Spleen (tissue), 11 donors: ENCODE results near the gene VPS4B. TPM values are rescaled to one million over a fixed set of nuclear protein-coding genes. Genes with fewer than 3 reads are reported as not detected.

Experiments used
- DNase-seq: peaks from one replicate; pipeline ENCODE4 v3.0.0-alpha.2; 2020
- H3K27ac ChIP-seq, 8 donors: fragments of 200-600 bp; sonication (generic) in 7 of 8; 1 replicate in 4 of 8; 2 replicates in 4 of 8; pipeline versions ENCODE4 v1.5.0 to v1.8.0; 2016 to 2021; ENCODE audit warnings: inconsistent platforms in 4 of 8, mild to moderate bottlenecking in 4 of 8, moderate library complexity in 1 of 8
- H3K27me3 ChIP-seq, 7 donors: fragments of 200-600 bp; sonication (generic) in 6 of 7; replicated peaks in 1 of 7; 1 replicate in 4 of 7; 2 replicates in 3 of 7; pipeline versions ENCODE4 v1.5.0 to v1.8.0; 2016 to 2021; ENCODE audit warnings: inconsistent platforms in 3 of 7, mild to moderate bottlenecking in 1 of 7
- H3K36me3 ChIP-seq, 6 donors: fragments of 200-600 bp; sonication (generic) in 5 of 6; 1 replicate in 4 of 6; 2 replicates in 2 of 6; pipeline versions ENCODE4 v1.5.0 to v1.8.0; 2016 to 2021; ENCODE audit warnings: inconsistent platforms in 2 of 6
- H3K4me1 ChIP-seq, 6 donors: fragments of 200-600 bp; sonication (generic) in 5 of 6; 1 replicate in 3 of 6; 2 replicates in 3 of 6; pipeline versions ENCODE4 v1.5.0 to v1.8.0; 2016 to 2021; ENCODE audit warnings: inconsistent platforms in 3 of 6
- H3K4me3 ChIP-seq, 8 donors: fragments of 200-600 bp; sonication (generic) in 7 of 8; 1 replicate in 4 of 8; 2 replicates in 4 of 8; pipeline versions ENCODE4 v1.5.0 to v1.8.0; 2016 to 2021; ENCODE audit warnings: inconsistent platforms in 4 of 8, mild to moderate bottlenecking in 4 of 8, moderate library complexity in 2 of 8
- H3K9me3 ChIP-seq, 8 donors: fragments of 200-600 bp; sonication (generic) in 7 of 8; 1 replicate in 4 of 8; 2 replicates in 4 of 8; pipeline versions ENCODE4 v1.5.0 to v1.8.0; 2016 to 2021; ENCODE audit warnings: inconsistent platforms in 4 of 8
- CTCF ChIP-seq, 11 experiments: fragments of 200-600 bp in 7 of 11; fragments of 450-650 bp in 4 of 11; sonication (generic) in 4 of 11; IDR thresholded peaks in 8 of 11; conservative IDR thresholded peaks in 3 of 11; 1 replicate in 7 of 11; 2 replicates in 4 of 11; pipeline versions ENCODE4 v1.4.0 to v1.8.0; 2016 to 2021; ENCODE audit warnings: antibody characterized with exemption in 11 of 11, inconsistent platforms in 4 of 11, mild to moderate bottlenecking in 1 of 11
- POLR2A ChIP-seq, 3 donors: fragments of 450-650 bp; IDR thresholded peaks; one replicate each; pipeline ENCODE4 v1.5.1; 2017; ENCODE audit warnings: antibody characterized with exemption in 3 of 3, mild to moderate bottlenecking in 1 of 3
- POLR2AphosphoS5 ChIP-seq, 3 donors: sonication (generic); formaldehyde crosslinking; IDR thresholded peaks; one replicate each; pipeline ENCODE4 v1.5.1; 2017; ENCODE audit warnings: antibody characterized with exemption in 3 of 3
- WGBS, 5 donors: extraction: QIAGEN DNeasy Blood & Tissue Kit in 3 of 5; methylation state at CpG; one replicate each; pipeline versions ENCODE4 v1.1.5 to v1.1.7; 2013 to 2018; 5-methylcytosine and 5-hydroxymethylcytosine counted together
- intact Hi-C: fragments of 100-400 bp; cut with DNase I; formaldehyde crosslinking; loops from one replicate; pipeline ENCODE4 v1.15.0; 2023; ENCODE audit warnings: low total_unique reads
- polyA plus RNA-seq, 3 donors: library from polyadenylated mRNA; stranded (reverse); fragments of 200-250 nt; gene quantifications; one replicate each; pipeline ENCODE4 v1.2.1, GENCODE V29; 2013
- total RNA-seq, 7 donors: library from RNA; depleted of rRNA in 3 of 7; stranded (reverse); fragments of >200 nt in 3 of 7; fragmentation: NEBNext Ultra II Directional in 4 of 7; extraction: Animal tissue kit (Norgen Biotek cat#: 25700) in 4 of 7; gene quantifications; one replicate each; pipeline versions ENCODE4 v1.1.0 to v1.2.1, GENCODE V29; 2016 to 2021
- donor health status: healthy with polysubstance abuse.
- donor health status: DM: no; HTN: no; CAD: no; lungs with moderate emphysema.
- donor health status: DM: no; HTN: no; CAD: no.
- donor health status: Bipolar disorder and iron deficiency.
- donor health status: healthy.
- donor health status: DM: no; HTN: no; CAD: no.
- donor health status: DM: yes; HTN: yes; CAD: no.

Gene VPS4B
- total and polyA plus RNA-seq, 10 donors = 11.1 to 69.4 (median 48.0) TPM

GRCh38 chr18:63410792-63411191, 11.5 kb downstream of the VPS4B start:
- H3K27me3 ChIP-seq = no peaks in the 10 kb centered on the region
- H3K36me3 ChIP-seq = peaks cover 3 to 96% (median 63%) of the 10 kb centered on the region in 6 donors
- TF ChIP-seq POLR2A (IDR thresholded peaks at IDR 0.05) (no peak), POLR2AphosphoS5 (IDR thresholded peaks at IDR 0.05) (no peak), CTCF (IDR thresholded peaks at IDR 0.05 in 8 of 11, conservative IDR thresholded peaks at IDR 0.05 in 3 of 11) (no peak)
- peaks cover 0 to 51% (median 2%) of the 10 kb centered on the region in 6 donors for H3K4me1 ChIP-seq
- no peaks in the 10 kb centered on the region for H3K9me3 ChIP-seq
- intact Hi-C loops = no loop called here
- no peak overlapping the region for H3K27ac ChIP-seq
- DNase-seq = no peak
- no peak overlapping the region for H3K4me3 ChIP-seq
- 88 to 95% (median 91%) methylated on average over 4 of the region's 4 CpGs for WGBS, 5 donors

- intact Hi-C loops = no loop called here
- no peaks in the 10 kb centered on the region for H3K9me3 ChIP-seq
- H3K27me3 ChIP-seq = no peaks in the 10 kb centered on the region
- peaks cover 0 to 51% (median 2%) of the 10 kb centered on the region in 6 donors for H3K4me1 ChIP-seq
- DNase-seq = no peak
- TF ChIP-seq POLR2A (IDR thresholded peaks at IDR 0.05) (no peak), POLR2AphosphoS5 (IDR thresholded peaks at IDR 0.05) (no peak), CTCF (IDR thresholded peaks at IDR 0.05 in 8 of 11, conservative IDR thresholded peaks at IDR 0.05 in 3 of 11) (no peak)
- WGBS, 5 donors = 76 to 85% (median 83%) methylated on average over 5 of the region's 5 CpGs
- peak overlapping the region in 1 of 8 donors; percentile 28 for H3K27ac ChIP-seq
- no peak overlapping the region for H3K4me3 ChIP-seq
- peaks cover 3 to 95% (median 62%) of the 10 kb centered on the region in 6 donors for H3K36me3 ChIP-seq
These were observed 13.0 kb downstream of the VPS4B start for GRCh38 chr18:63409301-63409700.

GRCh38 chr18:63407734-63408133, 14.5 kb downstream of the VPS4B start:
- Histone ChIP-seq H3K4me1 (peaks cover 0 to 40% (median 2%) of the 10 kb centered on the region in 6 donors), H3K4me3 (no peak overlapping the region), H3K27me3 (no peaks in the 10 kb centered on the region), H3K9me3 (no peaks in the 10 kb centered on the region), H3K36me3 (peaks cover 4 to 95% (median 76%) of the 10 kb centered on the region in 6 donors), H3K27ac (no peak overlapping the region)
- no peak for TF ChIP-seq POLR2A (IDR thresholded peaks at IDR 0.05)
- DNase-seq = no peak
- intact Hi-C loops = no loop called here
- whole genome bisulfite sequencing, 5 donors = 60 to 81% (median 67%) methylated on average over 1 of the region's 1 CpG

- H3K4me1 ChIP-seq = peaks cover 0 to 26% (median 2%) of the 10 kb centered on the region in 6 donors
- H3K4me3 ChIP-seq = no peak overlapping the region
- H3K9me3 ChIP-seq = no peaks in the 10 kb centered on the region
- DNase-seq = no peak
- 95 to 98% (median 97%) methylated on average over 3 of the region's 3 CpGs for WGBS, 5 donors
- TF ChIP-seq CTCF (IDR thresholded peaks at IDR 0.05 in 8 of 11, conservative IDR thresholded peaks at IDR 0.05 in 3 of 11) (no peak), POLR2AphosphoS5 (IDR thresholded peaks at IDR 0.05) (no peak), POLR2A (IDR thresholded peaks at IDR 0.05) (no peak)
- H3K27me3 ChIP-seq = no peaks in the 10 kb centered on the region
- intact Hi-C loops = no loop called here
- peaks cover 11 to 100% (median 90%) of the 10 kb centered on the region in 6 donors for H3K36me3 ChIP-seq
- no peak overlapping the region for H3K27ac ChIP-seq
These were observed 16.3 kb downstream of the VPS4B start for GRCh38 chr18:63405986-63406385.
